Mucosa of rectum (tissue), 2 donors: Measurements from ENCODE around the gene TRAPPC6A.
A peak's percentile ranks its signal among the peaks of the same experiment; 100 is the strongest.

Source experiments
- H3K27ac ChIP-seq, 2 donors: one replicate each; pipeline ENCODE4 v1.7.0; 2013; ENCODE audit warnings: inconsistent platforms in 2 of 2, low read depth in 2 of 2, low read length in 2 of 2
- H3K27me3 ChIP-seq, 2 donors: one replicate each; pipeline ENCODE4 v1.7.0; 2013; ENCODE audit warnings: low read length in 2 of 2; ENCODE audit not compliant: control insufficient read depth in 2 of 2, insufficient read depth in 2 of 2
- H3K36me3 ChIP-seq, 2 donors: one replicate each; pipeline ENCODE4 v1.7.0; 2013; ENCODE audit warnings: low read length in 2 of 2; ENCODE audit not compliant: control insufficient read depth in 2 of 2, insufficient read depth in 2 of 2
- H3K4me1 ChIP-seq, 2 donors: one replicate each; pipeline ENCODE4 v1.7.0; 2013; ENCODE audit warnings: low read length in 2 of 2, mild to moderate bottlenecking in 1 of 2; ENCODE audit not compliant: control insufficient read depth in 2 of 2, insufficient read depth in 2 of 2
- H3K4me3 ChIP-seq, 2 donors: one replicate each; pipeline ENCODE4 v1.7.0; 2013; ENCODE audit warnings: low read length in 2 of 2
- H3K9ac ChIP-seq, 2 donors: one replicate each; pipeline ENCODE4 v1.7.0; 2013; ENCODE audit warnings: low read length in 2 of 2, low read depth in 1 of 2, mild to moderate bottlenecking in 1 of 2
- H3K9me3 ChIP-seq, 2 donors: one replicate each; pipeline ENCODE4 v1.7.0; 2013; ENCODE audit warnings: low read length in 2 of 2; ENCODE audit not compliant: control insufficient read depth in 2 of 2
- donor health status: healthy.
- donor health status: Normal muscosa, but diverticular disease.

Gene TRAPPC6A

DNA sequence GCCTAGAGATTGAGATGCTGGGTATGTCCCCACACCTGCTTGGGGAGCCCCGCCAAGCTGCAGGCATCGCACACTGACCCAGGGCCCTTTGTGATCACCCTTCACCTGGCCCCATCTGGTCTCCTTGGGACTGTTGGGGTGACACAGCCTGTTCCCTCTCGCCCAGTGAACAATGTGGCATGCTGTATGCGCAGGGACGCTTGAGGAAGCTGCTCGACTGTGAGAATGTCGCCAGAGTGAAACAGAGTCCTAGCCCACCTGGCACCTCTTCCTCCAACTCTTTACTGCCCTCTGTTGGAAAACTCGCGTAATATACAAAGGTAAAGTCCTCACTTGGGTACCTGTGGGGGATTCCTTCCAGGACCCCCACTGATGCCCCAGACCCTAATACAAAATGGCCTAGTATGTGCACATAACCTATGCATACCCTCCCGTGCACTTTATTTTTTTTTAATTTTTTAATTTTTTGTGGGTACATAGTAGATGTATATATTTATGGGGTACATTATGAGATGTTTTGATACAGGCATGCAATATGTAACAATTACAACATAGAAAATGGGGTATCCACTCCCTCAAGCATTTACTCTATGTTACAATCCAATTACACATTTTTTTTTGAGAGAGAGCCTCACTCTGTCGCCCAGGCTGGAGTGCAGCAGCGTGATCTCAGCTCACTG, 9.5 kb upstream of the TRAPPC6A start:
- H3K4me1 ChIP-seq = no peaks in the 10 kb centered on the region
- no peaks in the 10 kb centered on the region for H3K9me3 ChIP-seq
- no peaks in the 10 kb centered on the region for H3K27me3 ChIP-seq
- no peak overlapping the region for H3K4me3 ChIP-seq
- H3K9ac ChIP-seq = no peak overlapping the region
- H3K27ac ChIP-seq = no peak overlapping the region
- no peaks in the 10 kb centered on the region for H3K36me3 ChIP-seq

DNA sequence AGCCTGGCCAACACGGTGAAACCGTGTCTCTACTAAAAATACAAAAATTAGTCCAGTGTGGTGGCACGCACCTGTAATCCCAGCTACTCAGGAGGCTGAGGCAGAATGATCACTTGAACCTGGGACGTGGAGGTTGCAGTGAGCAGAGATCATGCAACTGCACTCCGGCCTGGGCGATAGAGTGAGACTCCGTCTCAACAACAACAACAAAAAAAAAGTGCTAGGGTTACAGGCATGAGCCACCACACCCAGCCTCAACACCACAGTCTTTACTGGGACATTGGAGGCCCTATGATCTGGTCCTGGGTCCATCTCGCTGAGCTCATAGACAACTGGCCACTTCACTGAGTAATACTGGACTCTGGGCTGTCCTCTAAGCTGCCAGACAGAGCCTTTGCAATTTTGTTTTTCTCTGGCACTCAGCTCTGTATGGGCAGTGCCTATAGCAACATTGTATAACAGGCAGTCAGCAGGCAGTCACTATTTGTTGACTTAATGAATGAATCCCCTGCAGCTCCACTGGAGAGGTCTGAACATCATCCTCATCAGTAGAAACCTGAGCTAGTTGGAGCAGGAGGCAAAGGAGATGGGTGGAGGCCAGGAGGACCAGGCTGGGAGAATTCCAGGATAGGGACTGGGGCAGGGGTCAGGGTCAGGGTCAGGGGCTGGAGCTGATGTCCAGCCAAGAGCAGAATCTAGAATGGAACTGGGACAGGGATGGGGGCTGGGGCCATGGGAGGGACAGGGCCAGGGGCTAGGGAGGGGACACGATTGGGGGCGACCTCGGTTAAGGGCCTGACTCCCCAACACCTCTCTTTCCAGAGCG, 8.7 kb upstream of the TRAPPC6A start:
- H3K4me3 ChIP-seq = no peak overlapping the region
- H3K9ac ChIP-seq = no peak overlapping the region
- H3K9me3 ChIP-seq = no peaks in the 10 kb centered on the region
- H3K4me1 ChIP-seq = no peaks in the 10 kb centered on the region
- no peak overlapping the region for H3K27ac ChIP-seq
- no peaks in the 10 kb centered on the region for H3K27me3 ChIP-seq
- no peaks in the 10 kb centered on the region for H3K36me3 ChIP-seq

DNA sequence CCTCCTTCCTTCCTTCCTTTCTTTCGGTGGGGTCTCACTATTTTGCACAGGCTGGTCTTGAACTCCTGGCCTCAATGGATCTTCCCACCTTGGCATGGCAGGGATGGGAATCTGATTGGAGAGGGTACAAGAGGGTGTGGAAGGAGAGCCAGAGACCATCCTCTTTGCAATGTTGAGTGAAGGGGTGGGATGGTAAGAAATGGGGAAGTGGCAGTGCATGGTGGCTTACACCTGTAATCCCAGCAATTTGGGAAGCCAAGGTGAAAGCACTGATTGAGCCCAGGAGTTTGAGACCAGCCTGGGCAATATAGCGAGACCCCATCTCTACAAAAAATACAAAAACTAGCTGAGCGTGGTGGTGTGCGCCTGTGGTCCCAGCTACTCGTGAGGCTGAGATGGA, 6.1 kb upstream of the TRAPPC6A start:
- no peak overlapping the region for H3K4me3 ChIP-seq
- H3K36me3 ChIP-seq = peaks cover 0 to 8% of the 10 kb centered on the region in 2 donors
- no peak overlapping the region for H3K9ac ChIP-seq
- H3K27me3 ChIP-seq = no peaks in the 10 kb centered on the region
- no peak overlapping the region for H3K27ac ChIP-seq
- H3K4me1 ChIP-seq = peaks cover 8 to 18% of the 10 kb centered on the region in 2 donors
- H3K9me3 ChIP-seq = no peaks in the 10 kb centered on the region

DNA sequence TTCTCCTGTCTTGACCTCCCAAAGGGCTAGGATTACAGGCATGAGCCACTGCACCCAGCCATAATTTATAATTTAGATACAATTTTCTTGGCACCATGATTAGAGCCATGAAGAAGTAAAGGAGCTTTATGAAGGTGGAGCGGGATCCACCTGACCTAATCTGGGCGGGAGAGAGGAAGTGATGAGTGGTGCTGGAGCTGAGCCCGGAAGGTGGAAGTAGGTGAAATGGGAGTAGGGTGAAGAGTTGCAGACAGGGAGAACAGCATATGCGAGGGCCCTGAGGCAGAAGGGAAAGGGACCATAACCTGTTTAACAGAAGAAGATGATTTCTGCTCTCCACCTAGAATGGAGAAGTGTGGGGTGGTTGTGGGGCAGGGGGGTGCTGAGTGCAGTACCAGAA, 4.7 kb upstream of the TRAPPC6A start:
- peaks cover 8 to 20% of the 10 kb centered on the region in 2 donors for H3K4me1 ChIP-seq
- H3K36me3 ChIP-seq = peaks cover 0 to 8% of the 10 kb centered on the region in 2 donors
- H3K27me3 ChIP-seq = no peaks in the 10 kb centered on the region
- no peak overlapping the region for H3K4me3 ChIP-seq
- H3K9ac ChIP-seq = no peak overlapping the region
- H3K27ac ChIP-seq = no peak overlapping the region
- H3K9me3 ChIP-seq = no peaks in the 10 kb centered on the region

DNA sequence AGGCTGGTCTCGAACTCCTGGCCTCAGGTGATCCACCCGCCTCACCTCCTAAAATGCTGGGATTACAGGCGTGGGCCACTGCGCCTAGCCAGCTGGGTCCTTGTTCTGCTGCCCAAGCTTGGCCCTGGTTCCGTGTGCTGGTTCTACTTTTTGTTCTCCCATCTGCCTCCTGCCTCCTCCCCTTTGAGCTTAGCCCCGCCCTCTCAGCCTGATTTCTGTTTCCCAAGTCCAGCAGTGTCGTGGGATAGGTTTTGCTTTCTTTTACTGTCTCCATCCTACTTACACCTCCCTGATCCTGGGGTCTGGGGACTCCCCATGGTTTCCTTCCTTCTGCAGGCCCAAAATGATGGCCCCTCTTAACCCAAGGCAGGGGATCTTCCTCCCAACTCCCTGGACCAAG, 2.9 kb upstream of the TRAPPC6A start:
- Histone ChIP-seq H3K9me3 (no peaks in the 10 kb centered on the region), H3K27me3 (no peaks in the 10 kb centered on the region), H3K9ac (no peak overlapping the region), H3K4me3 (no peak overlapping the region), H3K36me3 (peaks cover 0 to 8% of the 10 kb centered on the region in 2 donors), H3K4me1 (peaks cover 8 to 22% of the 10 kb centered on the region in 2 donors), H3K27ac (no peak overlapping the region)

DNA sequence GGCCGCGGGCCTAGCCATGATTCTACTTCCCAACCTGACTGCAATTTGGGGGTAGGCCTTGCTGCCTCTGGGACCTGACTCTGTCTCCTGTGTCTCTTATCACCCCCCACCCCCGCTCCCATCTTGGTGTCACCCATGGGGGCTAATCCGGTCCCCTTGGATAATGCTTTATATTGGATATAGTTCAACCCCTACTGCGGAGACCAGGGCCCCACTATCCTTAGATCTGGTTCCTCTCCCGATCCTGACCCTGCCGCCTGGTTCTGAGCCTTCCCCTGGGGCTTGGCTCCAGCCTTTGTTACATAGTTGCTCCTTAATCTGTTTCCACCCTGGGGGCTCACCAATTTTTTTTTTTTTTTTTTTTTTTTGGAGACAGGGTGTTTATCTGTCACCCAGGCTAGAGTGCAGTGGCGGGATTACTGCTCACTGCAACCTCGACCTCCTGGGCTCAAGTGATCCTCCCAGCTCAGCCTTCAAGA, 1.9 kb upstream of the TRAPPC6A start:
- Histone ChIP-seq H3K4me3 (peak overlapping the region; percentile 99), H3K27me3 (no peaks in the 10 kb centered on the region), H3K36me3 (peaks cover 0 to 8% of the 10 kb centered on the region in 2 donors), H3K9ac (peak overlapping the region in 1 of 2 donors; percentile 73), H3K4me1 (peaks cover 8 to 22% of the 10 kb centered on the region in 2 donors), H3K27ac (peak overlapping the region in 1 of 2 donors; percentile 94), H3K9me3 (no peaks in the 10 kb centered on the region)

DNA sequence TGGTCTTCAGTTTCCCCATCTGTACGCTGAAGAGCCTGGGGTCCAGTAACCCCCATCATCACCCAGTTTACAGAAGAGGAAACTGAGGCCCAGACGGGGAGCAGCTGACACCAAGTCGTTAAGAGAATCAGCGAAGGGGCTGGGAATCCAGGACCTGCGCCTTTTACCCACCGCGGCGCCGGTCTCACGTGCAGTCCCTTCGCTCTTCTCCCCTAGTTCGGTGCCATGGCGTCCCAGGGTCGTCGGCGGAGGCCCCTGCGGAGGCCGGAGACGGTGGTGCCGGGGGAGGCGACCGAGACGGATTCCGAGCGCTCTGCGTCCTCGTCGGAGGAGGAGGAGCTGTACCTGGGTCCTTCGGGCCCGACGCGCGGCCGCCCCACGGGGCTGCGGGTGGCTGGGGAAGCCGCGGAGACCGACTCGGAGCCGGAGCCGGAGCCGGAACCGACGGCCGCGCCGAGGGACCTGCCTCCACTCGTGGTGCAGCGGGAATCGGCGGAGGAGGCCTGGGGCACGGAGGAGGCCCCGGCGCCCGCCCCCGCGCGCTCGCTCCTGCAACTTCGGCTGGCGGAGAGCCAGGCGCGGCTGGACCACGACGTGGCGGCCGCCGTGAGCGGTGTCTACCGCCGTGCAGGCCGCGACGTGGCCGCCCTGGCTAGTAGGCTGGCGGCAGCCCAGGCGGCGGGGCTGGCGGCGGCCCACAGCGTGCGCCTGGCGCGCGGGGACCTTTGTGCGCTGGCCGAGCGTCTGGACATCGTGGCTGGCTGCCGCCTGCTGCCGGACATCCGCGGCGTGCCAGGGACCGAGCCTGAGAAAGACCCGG, 1.2 kb upstream of the TRAPPC6A start:
- peaks cover 0 to 8% of the 10 kb centered on the region in 2 donors for H3K36me3 ChIP-seq
- H3K9ac ChIP-seq = peak overlapping the region; percentile 73 to 88
- H3K4me3 ChIP-seq = peak overlapping the region; percentile 99
- H3K9me3 ChIP-seq = no peaks in the 10 kb centered on the region
- peak overlapping the region; percentile 91 to 94 for H3K27ac ChIP-seq
- H3K27me3 ChIP-seq = no peaks in the 10 kb centered on the region
- peaks cover 8 to 22% of the 10 kb centered on the region in 2 donors for H3K4me1 ChIP-seq

DNA sequence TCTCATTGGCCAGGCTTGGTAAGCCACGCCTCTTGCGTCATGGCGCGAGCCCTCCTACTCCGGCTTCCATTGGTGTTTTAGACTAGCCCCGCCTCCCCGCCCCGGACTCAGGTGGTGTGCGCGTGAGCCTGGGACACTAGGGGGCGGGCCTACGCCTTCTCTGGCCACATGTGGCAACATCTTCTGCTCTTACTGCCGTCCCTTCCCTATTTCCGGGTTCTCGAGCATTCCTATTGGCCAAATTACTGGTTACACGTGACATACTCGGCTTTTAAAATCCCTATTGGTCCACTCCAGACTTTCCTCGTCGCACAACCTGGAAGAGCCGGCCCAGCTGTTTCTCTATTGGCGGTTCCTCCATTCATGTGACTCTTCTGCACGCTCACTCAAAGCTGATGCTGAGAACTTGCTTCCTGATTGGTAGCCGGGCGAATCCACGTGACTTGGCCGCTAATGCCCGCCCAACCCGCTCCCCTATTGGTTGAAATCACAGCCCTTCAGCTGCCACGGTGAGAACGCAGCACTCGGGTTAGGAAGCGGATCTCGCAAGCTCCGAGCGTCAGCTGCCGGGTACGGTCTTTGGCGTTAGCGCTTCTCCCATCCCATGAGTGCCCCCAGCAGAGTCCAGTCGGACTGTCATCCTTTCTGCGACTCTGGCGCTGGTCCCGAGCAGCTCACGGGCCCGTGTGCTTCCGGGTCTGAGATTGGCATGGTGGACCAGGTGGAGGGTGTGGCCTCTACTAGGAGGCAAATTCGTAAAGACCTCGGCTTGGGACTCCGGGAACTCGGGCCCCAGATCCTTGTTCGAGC, 430 bp upstream of the TRAPPC6A start, which contains the start of gene BLOC1S3:
BLOC1S3 (plus strand) TSS at position 523 of the 810 bp plus-strand sequence. CDS start 513 bp downstream, outside the sequence.
- peak within 1 kb of the TSS; percentile 99 for H3K4me3 ChIP-seq

More for the DNA sequence above, 430 bp upstream of the TRAPPC6A start, which contains the start of gene BLOC1S3:
- Histone ChIP-seq H3K27ac (peak within 1 kb of the TSS; percentile 91 to 94), H3K27me3 (no peaks in the 10 kb centered on the region), H3K9me3 (no peaks in the 10 kb centered on the region), H3K9ac (peak within 1 kb of the TSS; percentile 76 to 88), H3K36me3 (peaks cover 0 to 8% of the 10 kb centered on the region in 2 donors), H3K4me1 (peaks cover 8 to 22% of the 10 kb centered on the region in 2 donors)
